GM23338 (cell line): ENCODE measurements around the gene GRK3. TPM values are rescaled to one million over a fixed set of nuclear protein-coding genes. Genes with fewer than 3 reads are reported as not detected.

Experiments used
- ATAC-seq: fragments of 200-7000 bp; cut with Tn5 transposase; 3 replicates; pipeline ENCODE4 v1.9.1; 2020
- DNase-seq: peaks from one replicate; pipeline ENCODE4 v3.0.0-alpha.2; 2015; ENCODE audit warnings: low spot score
- H2AFZ ChIP-seq: fragments of 200-600 bp; sonication (generic); 2 replicates; pipeline ENCODE4 v1.8.0; 2016; ENCODE audit warnings: antibody characterized with exemption, mild to moderate bottlenecking, moderate library complexity
- H3F3A ChIP-seq: fragments of 200-600 bp; sonication (generic); replicated peaks from 2 replicates; pipeline ENCODE4 v1.8.0; 2017; ENCODE audit warnings: antibody characterized with exemption, mixed run types, low read depth
- H3K27ac ChIP-seq: fragments of 200-600 bp; sonication (generic); 2 replicates; pipeline ENCODE4 v1.6.1; 2016; ENCODE audit warnings: low read depth
- H3K27me3 ChIP-seq: fragments of 200-600 bp; sonication (generic); 2 replicates; pipeline ENCODE4 v1.8.0; 2016; ENCODE audit warnings: mild to moderate bottlenecking, mixed run types, moderate library complexity; ENCODE audit not compliant: insufficient read depth
- H3K36me3 ChIP-seq: fragments of 200-600 bp; sonication (generic); 2 replicates; pipeline ENCODE4 v1.8.0; 2016; ENCODE audit warnings: mild to moderate bottlenecking; ENCODE audit not compliant: insufficient read depth
- H3K4me1 ChIP-seq: fragments of 200-600 bp; sonication (generic); 2 replicates; pipeline ENCODE4 v1.8.0; 2016; ENCODE audit warnings: mild to moderate bottlenecking, moderate library complexity; ENCODE audit not compliant: insufficient read depth
- H3K4me2 ChIP-seq: fragments of 200-600 bp; sonication (generic); 2 replicates; pipeline ENCODE4 v1.7.1; 2017; ENCODE audit warnings: mixed run types
- H3K4me3 ChIP-seq: fragments of 200-600 bp; sonication (generic); 2 replicates; pipeline ENCODE4 v1.6.1; 2016; ENCODE audit warnings: mixed run types
- H3K79me2 ChIP-seq: fragments of 200-600 bp; sonication (generic); replicated peaks from 2 replicates; pipeline ENCODE4 v1.8.0; 2017; ENCODE audit warnings: mild to moderate bottlenecking; ENCODE audit not compliant: insufficient read depth
- H3K9me2 ChIP-seq: fragments of 200-600 bp; sonication (generic); 2 replicates; pipeline ENCODE4 v1.8.0; 2017; ENCODE audit not compliant: insufficient read depth
- H4K20me1 ChIP-seq: fragments of 200-600 bp; sonication (generic); replicated peaks from 2 replicates; pipeline ENCODE4 v1.8.0; 2017; ENCODE audit warnings: mild to moderate bottlenecking; ENCODE audit not compliant: insufficient read depth
- H3K27ac Mint-ChIP-seq: 2 replicates; pipeline ENCODE4 v1.8.0; 2020; ENCODE audit warnings: inconsistent platforms, mild to moderate bottlenecking, moderate library complexity, mixed read lengths
- H3K27me3 Mint-ChIP-seq: 3 replicates; pipeline ENCODE4 v1.8.0; 2022; ENCODE audit warnings: low read depth, mild to moderate bottlenecking, moderate library complexity, mixed read lengths, inconsistent platforms; ENCODE audit not compliant: insufficient read depth, poor library complexity
- H3K36me3 Mint-ChIP-seq: 3 replicates; pipeline ENCODE4 v1.8.0; 2021; ENCODE audit warnings: low read depth, mild to moderate bottlenecking, inconsistent platforms, moderate library complexity, mixed read lengths
- H3K4me1 Mint-ChIP-seq: 3 replicates; pipeline ENCODE4 v1.8.0; 2020; ENCODE audit warnings: mild to moderate bottlenecking, inconsistent platforms, mixed read lengths
- H3K4me3 Mint-ChIP-seq: 3 replicates; pipeline ENCODE4 v1.8.0; 2021; ENCODE audit warnings: moderate library complexity, mild to moderate bottlenecking, inconsistent platforms, mixed read lengths
- H3K9me3 Mint-ChIP-seq: 3 replicates; pipeline ENCODE4 v1.8.0; 2020; ENCODE audit warnings: moderate library complexity, mild to moderate bottlenecking, inconsistent platforms, mixed read lengths
- CREB1 ChIP-seq: fragments of 250-450 bp; sonication (Bioruptor Pico); IDR thresholded peaks from 2 replicates; pipeline ENCODE4 v1.5.0; 2020; ENCODE audit warnings: low read depth, mild to moderate bottlenecking, moderate library complexity
- CTCF ChIP-seq, 2 experiments: fragments of 200-600 bp in 1 of 2; sonication (generic) in 1 of 2; conservative IDR thresholded peaks; 2 replicates each; pipeline versions ENCODE4 v1.5.1 to v1.6.1; 2016 to 2017; ENCODE audit warnings: antibody characterized with exemption in 2 of 2, low read depth in 2 of 2, mild to moderate bottlenecking in 2 of 2, moderate library complexity in 1 of 2
- EZH2 ChIP-seq: fragments of 200-600 bp; sonication (generic); IDR thresholded peaks from one replicate; pipeline ENCODE4 v1.8.0; 2017; ENCODE audit warnings: antibody characterized with exemption, mild to moderate bottlenecking, low read depth; ENCODE audit not compliant: unreplicated experiment
- EZH2phosphoT487 ChIP-seq: fragments of 200-600 bp; sonication (generic); IDR thresholded peaks from one replicate; pipeline ENCODE4 v1.8.1; 2018; ENCODE audit warnings: antibody characterized with exemption; ENCODE audit not compliant: unreplicated experiment
- JUNB ChIP-seq: IDR thresholded peaks from one replicate; pipeline ENCODE4 v1.6.1; 2016; ENCODE audit warnings: antibody characterized with exemption; ENCODE audit not compliant: unreplicated experiment
- NANOG ChIP-seq: IDR thresholded peaks from 2 replicates; pipeline ENCODE4 v1.6.1; 2016; ENCODE audit warnings: antibody characterized with exemption, borderline replicate concordance
- POLR2AphosphoS5 ChIP-seq: IDR thresholded peaks from 2 replicates; pipeline ENCODE4 v1.6.1; 2016; ENCODE audit warnings: antibody characterized with exemption, low read depth
- REST ChIP-seq: IDR thresholded peaks from one replicate; pipeline ENCODE4 v1.6.1; 2018; ENCODE audit warnings: antibody characterized with exemption; ENCODE audit not compliant: unreplicated experiment
- STAT1 ChIP-seq: IDR thresholded peaks from one replicate; pipeline ENCODE4 v1.6.1; 2016; ENCODE audit warnings: antibody characterized with exemption; ENCODE audit not compliant: unreplicated experiment
- ZNF114 ChIP-seq: fragments of 250-450 bp; sonication (Bioruptor Pico); IDR thresholded peaks from 2 replicates; pipeline ENCODE4 v1.5.0; 2020; ENCODE audit warnings: mild to moderate bottlenecking, moderate library complexity
- ZNF331 ChIP-seq: fragments of 250-450 bp; sonication (Bioruptor Pico); IDR thresholded peaks from 2 replicates; pipeline ENCODE4 v1.5.0; 2020; ENCODE audit warnings: low read depth, mild to moderate bottlenecking, moderate library complexity
- ZNF462 ChIP-seq: fragments of 250-450 bp; sonication (Bioruptor Pico); IDR thresholded peaks from 2 replicates; pipeline ENCODE4 v1.5.0; 2020; ENCODE audit warnings: mild to moderate bottlenecking, moderate library complexity
- polyA plus RNA-seq: library from polyadenylated mRNA; unstranded; fragments of >200 nt; fragmentation: Nextera tagmentation; extraction: Ambion mirVana; gene quantifications from 2 replicates; pipeline ENCODE4 v1.2.1, GENCODE V29; 2016
- total RNA-seq: library from RNA; depleted of rRNA; stranded (reverse); fragments of >200 nt; shearing (Covaris generic); gene quantifications from 2 replicates; pipeline ENCODE4 v1.2.3, GENCODE V29; 2014
- TF ChIP-seq, protein P1 (sequence below): IDR thresholded peaks from 2 replicates; pipeline ENCODE4 v1.6.1; 2016; ENCODE audit warnings: antibody characterized with exemption

GRK3 gene
- total and polyA plus RNA-seq, 2 experiments from 2014 or later, result 6.0 to 25.3 TPM

DNA sequence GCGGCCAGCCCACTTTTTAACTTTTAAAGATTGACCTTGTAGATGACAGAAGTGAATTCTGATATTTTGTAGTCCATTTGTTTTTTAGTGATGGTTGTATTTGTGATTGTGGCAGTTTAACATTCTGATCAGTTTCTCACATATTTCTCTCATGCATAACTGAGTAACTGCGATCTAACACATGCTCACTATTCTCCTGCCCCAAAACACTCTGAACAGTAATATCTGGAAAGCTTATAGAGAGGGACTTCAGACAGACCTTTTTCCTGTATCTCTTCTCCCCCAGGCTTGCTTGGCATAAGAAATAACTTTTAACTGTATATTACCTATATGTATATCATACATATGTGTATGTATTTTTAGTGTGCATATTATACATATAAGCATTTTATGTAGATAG lies 140.2 kb downstream of the GRK3 start:
- Mint-ChIP-seq H3K27ac (no peak overlapping the region), H3K27me3 (peaks cover 3% of the 10 kb centered on the region), H3K4me3 (no peak overlapping the region), H3K36me3 (peaks cover 3% of the 10 kb centered on the region; the same call in 2 of the 3 replicates), H3K4me1 (no peaks in the 10 kb centered on the region), H3K9me3 (no peaks in the 10 kb centered on the region)
- peaks cover 3% of the 10 kb centered on the region; the same call in 1 of the 2 replicates for H3K36me3 ChIP-seq
- H3K4me3 ChIP-seq, result no peak overlapping the region
- no peaks in the 10 kb centered on the region for H3K79me2 ChIP-seq
- no peak overlapping the region for H2AFZ ChIP-seq
- no peaks in the 10 kb centered on the region for H3F3A ChIP-seq
- H3K4me2 ChIP-seq, result no peak overlapping the region
- no peak for TF ChIP-seq ZNF114
- TF ChIP-seq CTCF (conservative IDR thresholded peaks at IDR 0.05; ENCODE audit: low read depth in 2 of 2), result no peak
- no peak for TF ChIP-seq ZNF331
- TF ChIP-seq POLR2AphosphoS5, result no peak
- no peak for TF ChIP-seq ZNF462 (CRISPR knock-in tag)
- no peak for TF ChIP-seq EZH2phosphoT487
- TF ChIP-seq CREB1, result no peak
- no peak for TF ChIP-seq STAT1
- no peak for TF ChIP-seq EZH2
- TF ChIP-seq NANOG, result no peak
- TF ChIP-seq, protein P1, sequence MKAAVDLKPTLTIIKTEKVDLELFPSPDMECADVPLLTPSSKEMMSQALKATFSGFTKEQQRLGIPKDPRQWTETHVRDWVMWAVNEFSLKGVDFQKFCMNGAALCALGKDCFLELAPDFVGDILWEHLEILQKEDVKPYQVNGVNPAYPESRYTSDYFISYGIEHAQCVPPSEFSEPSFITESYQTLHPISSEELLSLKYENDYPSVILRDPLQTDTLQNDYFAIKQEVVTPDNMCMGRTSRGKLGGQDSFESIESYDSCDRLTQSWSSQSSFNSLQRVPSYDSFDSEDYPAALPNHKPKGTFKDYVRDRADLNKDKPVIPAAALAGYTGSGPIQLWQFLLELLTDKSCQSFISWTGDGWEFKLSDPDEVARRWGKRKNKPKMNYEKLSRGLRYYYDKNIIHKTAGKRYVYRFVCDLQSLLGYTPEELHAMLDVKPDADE, result no peak
- no peak for TF ChIP-seq REST
- no peak for TF ChIP-seq JUNB
- ATAC-seq (no peak), DNase-seq (no peak)
- H3K9me2 ChIP-seq, result no peaks in the 10 kb centered on the region
- H3K27me3 ChIP-seq, result no peaks in the 10 kb centered on the region
- no peak overlapping the region for H3K27ac ChIP-seq
- no peaks in the 10 kb centered on the region; the same call in 1 of the 2 replicates for H4K20me1 ChIP-seq
- no peaks in the 10 kb centered on the region for H3K4me1 ChIP-seq
